WTC11 (cell line): ENCODE results near the gene EI24. TPM values are rescaled to one million over a fixed set of nuclear protein-coding genes. Genes with fewer than 3 reads are reported as not detected.

Source experiments
- ATAC-seq: fragments of 200-7000 bp; cut with Tn5 transposase; 2 replicates; pipeline ENCODE4 v1.10.0; 2021; ENCODE audit warnings: mild to moderate bottlenecking, moderate library complexity
- CTCF ChIA-PET: fragments of 300-600 bp; sonication (Branson Sonifier 250); formaldehyde crosslinking; loops from one replicate; lab custom pipeline; 2021; ENCODE audit warnings: antibody characterized with exemption; lab: Charles Lee
- POLR2A ChIA-PET: fragments of 350-600 bp; sonication (Branson Sonifier 250); formaldehyde crosslinking; loops from one replicate; lab custom pipeline; 2021; ENCODE audit warnings: antibody characterized with exemption; lab: Charles Lee
- DNase-seq: peaks from one replicate; pipeline ENCODE4 v3.0.0; 2021; ENCODE audit warnings: low spot score
- H3K27ac Mint-ChIP-seq: 2 replicates; pipeline ENCODE4 v1.8.0; 2021; ENCODE audit warnings: mixed read lengths
- H3K27me3 Mint-ChIP-seq: 2 replicates; pipeline ENCODE4 v1.8.0; 2021; ENCODE audit warnings: low read depth, mild to moderate bottlenecking, moderate library complexity, mixed read lengths
- H3K36me3 Mint-ChIP-seq: 2 replicates; pipeline ENCODE4 v1.8.0; 2021; ENCODE audit warnings: mixed read lengths
- H3K4me1 Mint-ChIP-seq: 2 replicates; pipeline ENCODE4 v1.8.0; 2022; ENCODE audit warnings: mixed read lengths
- H3K4me3 Mint-ChIP-seq: 2 replicates; pipeline ENCODE4 v1.8.0; 2021; ENCODE audit warnings: mild to moderate bottlenecking, moderate library complexity, mixed read lengths
- H3K9me3 Mint-ChIP-seq: 2 replicates; pipeline ENCODE4 v1.8.0; 2021; ENCODE audit warnings: mixed read lengths
- GRHL2 ChIP-seq: fragments of 250-450 bp; sonication (Bioruptor Pico); IDR thresholded peaks from 2 replicates; pipeline ENCODE4 v1.8.0; 2022; ENCODE audit warnings: mild to moderate bottlenecking, moderate library complexity; ENCODE audit not compliant: insufficient replicate concordance, severe bottlenecking
- GTF2I ChIP-seq: fragments of 250-450 bp; sonication (Bioruptor Pico); conservative IDR thresholded peaks from 2 replicates; pipeline ENCODE4 v1.4.0; 2021; ENCODE audit warnings: mild to moderate bottlenecking
- JAZF1 ChIP-seq: fragments of 250-450 bp; sonication (Bioruptor Pico); IDR thresholded peaks from 2 replicates; pipeline ENCODE4 v1.9.0; 2021; ENCODE audit warnings: moderate library complexity, mild to moderate bottlenecking, inconsistent platforms
- TEAD4 ChIP-seq: sonication (generic); formaldehyde crosslinking; IDR thresholded peaks from 2 replicates; pipeline ENCODE4 v1.8.0; 2022; ENCODE audit warnings: mild to moderate bottlenecking, missing genetic modification reagents
- ZNF232 ChIP-seq: sonication (generic); formaldehyde crosslinking; IDR thresholded peaks from 2 replicates; pipeline ENCODE4 v1.8.0; 2022; ENCODE audit warnings: mild to moderate bottlenecking, missing genetic modification reagents
- ZNF396 ChIP-seq: fragments of 250-450 bp; sonication (Bioruptor Pico); IDR thresholded peaks from 2 replicates; pipeline ENCODE4 v1.8.0; 2021; ENCODE audit warnings: mild to moderate bottlenecking, moderate library complexity, borderline replicate concordance
- total RNA-seq: library from RNA; stranded (reverse); gene quantifications from 3 replicates; pipeline ENCODE4 v1.2.3, GENCODE V29; 2021
- TF ChIP-seq, protein P1 (sequence below): sonication (generic); formaldehyde crosslinking; IDR thresholded peaks from 2 replicates; pipeline ENCODE4 v1.8.0; 2022; ENCODE audit warnings: mild to moderate bottlenecking, missing genetic modification reagents
- TF ChIP-seq, protein P2 (sequence below): fragments of 250-450 bp; sonication (Bioruptor Pico); conservative IDR thresholded peaks from 2 replicates; pipeline ENCODE4 v1.9.0; 2021; ENCODE audit warnings: mild to moderate bottlenecking
- TF ChIP-seq, protein P3 (sequence below): sonication (generic); formaldehyde crosslinking; IDR thresholded peaks from 2 replicates; pipeline ENCODE4 v1.8.0; 2022; ENCODE audit warnings: mild to moderate bottlenecking, missing genetic modification reagents
- TF ChIP-seq, protein P4 (sequence below): sonication (generic); formaldehyde crosslinking; IDR thresholded peaks from 2 replicates; pipeline ENCODE4 v1.8.0; 2022; ENCODE audit warnings: mild to moderate bottlenecking, missing genetic modification reagents
- TF ChIP-seq, protein P5 (sequence below): sonication (generic); formaldehyde crosslinking; IDR thresholded peaks from 2 replicates; pipeline ENCODE4 v1.8.1; 2022; ENCODE audit warnings: low read depth, mild to moderate bottlenecking, moderate library complexity, missing genetic modification reagents, borderline replicate concordance
- TF ChIP-seq, protein P6 (sequence below): fragments of 250-450 bp; sonication (Bioruptor Pico); IDR thresholded peaks from 2 replicates; pipeline ENCODE4 v1.9.0; 2021; ENCODE audit warnings: mild to moderate bottlenecking
- TF ChIP-seq, protein P7 (sequence below): sonication (generic); formaldehyde crosslinking; IDR thresholded peaks from 2 replicates; pipeline ENCODE4 v1.8.1; 2022; ENCODE audit warnings: low read depth, missing genetic modification reagents, borderline replicate concordance
- TF ChIP-seq, protein P8 (sequence below): sonication (generic); formaldehyde crosslinking; IDR thresholded peaks from 2 replicates; pipeline ENCODE4 v1.8.0; 2023; ENCODE audit warnings: missing genetic modification reagents

EI24 gene
- total RNA-seq, 1 experiment from 2014 or later = 120 TPM

DNA sequence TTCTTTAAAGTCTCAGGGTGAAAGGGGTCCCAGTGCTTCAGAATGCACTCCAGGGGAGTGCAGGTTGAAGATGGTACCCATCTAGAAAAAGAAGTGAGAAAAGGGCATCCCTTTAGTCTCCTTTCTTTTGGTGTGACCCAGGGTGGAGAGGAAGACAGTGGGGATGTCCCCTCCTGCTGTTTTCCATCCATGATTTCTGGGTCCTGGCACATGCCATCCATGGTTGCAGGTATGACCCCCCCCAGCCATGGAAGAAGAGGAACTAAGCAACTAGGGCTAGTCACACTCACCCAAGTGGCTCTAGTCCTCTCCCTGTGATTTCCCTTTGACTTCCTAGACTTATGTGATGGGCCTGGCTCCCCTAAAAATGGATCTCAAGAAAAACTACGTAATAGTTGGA is 15.9 kb upstream of the EI24 start (continued):
- TF ChIP-seq, protein P1, sequence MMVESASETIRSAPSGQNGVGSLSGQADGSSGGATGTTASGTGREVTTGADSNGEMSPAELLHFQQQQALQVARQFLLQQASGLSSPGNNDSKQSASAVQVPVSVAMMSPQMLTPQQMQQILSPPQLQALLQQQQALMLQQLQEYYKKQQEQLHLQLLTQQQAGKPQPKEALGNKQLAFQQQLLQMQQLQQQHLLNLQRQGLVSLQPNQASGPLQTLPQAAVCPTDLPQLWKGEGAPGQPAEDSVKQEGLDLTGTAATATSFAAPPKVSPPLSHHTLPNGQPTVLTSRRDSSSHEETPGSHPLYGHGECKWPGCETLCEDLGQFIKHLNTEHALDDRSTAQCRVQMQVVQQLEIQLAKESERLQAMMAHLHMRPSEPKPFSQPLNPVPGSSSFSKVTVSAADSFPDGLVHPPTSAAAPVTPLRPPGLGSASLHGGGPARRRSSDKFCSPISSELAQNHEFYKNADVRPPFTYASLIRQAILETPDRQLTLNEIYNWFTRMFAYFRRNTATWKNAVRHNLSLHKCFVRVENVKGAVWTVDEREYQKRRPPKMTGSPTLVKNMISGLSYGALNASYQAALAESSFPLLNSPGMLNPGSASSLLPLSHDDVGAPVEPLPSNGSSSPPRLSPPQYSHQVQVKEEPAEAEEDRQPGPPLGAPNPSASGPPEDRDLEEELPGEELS (CRISPR knock-in tag) = no peak
- no peak for TF ChIP-seq JAZF1 (CRISPR knock-in tag)

DNA sequence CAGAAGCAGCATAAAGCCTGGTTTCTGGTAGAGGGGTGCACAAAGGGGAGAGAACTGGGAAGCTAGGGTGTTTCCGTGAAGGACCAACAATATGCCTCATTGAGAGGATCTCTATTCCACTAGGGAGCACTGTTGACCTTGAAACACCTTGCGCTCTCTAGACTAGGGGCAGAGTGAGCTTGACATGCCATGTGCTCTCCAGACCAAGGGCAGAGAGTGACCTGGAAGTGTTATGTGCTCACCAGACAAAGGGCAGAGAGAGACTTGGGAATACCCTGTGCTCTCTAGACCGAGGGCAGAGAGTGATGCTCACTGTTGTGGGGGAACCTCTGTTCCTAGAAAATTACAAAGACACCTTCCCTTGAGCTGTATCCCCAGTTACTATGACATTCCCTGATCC is 15.2 kb upstream of the EI24 start:
- H3K27ac Mint-ChIP-seq = no peak overlapping the region
- peaks cover 42% of the 10 kb centered on the region for H3K36me3 Mint-ChIP-seq
- TF ChIP-seq, protein P2, sequence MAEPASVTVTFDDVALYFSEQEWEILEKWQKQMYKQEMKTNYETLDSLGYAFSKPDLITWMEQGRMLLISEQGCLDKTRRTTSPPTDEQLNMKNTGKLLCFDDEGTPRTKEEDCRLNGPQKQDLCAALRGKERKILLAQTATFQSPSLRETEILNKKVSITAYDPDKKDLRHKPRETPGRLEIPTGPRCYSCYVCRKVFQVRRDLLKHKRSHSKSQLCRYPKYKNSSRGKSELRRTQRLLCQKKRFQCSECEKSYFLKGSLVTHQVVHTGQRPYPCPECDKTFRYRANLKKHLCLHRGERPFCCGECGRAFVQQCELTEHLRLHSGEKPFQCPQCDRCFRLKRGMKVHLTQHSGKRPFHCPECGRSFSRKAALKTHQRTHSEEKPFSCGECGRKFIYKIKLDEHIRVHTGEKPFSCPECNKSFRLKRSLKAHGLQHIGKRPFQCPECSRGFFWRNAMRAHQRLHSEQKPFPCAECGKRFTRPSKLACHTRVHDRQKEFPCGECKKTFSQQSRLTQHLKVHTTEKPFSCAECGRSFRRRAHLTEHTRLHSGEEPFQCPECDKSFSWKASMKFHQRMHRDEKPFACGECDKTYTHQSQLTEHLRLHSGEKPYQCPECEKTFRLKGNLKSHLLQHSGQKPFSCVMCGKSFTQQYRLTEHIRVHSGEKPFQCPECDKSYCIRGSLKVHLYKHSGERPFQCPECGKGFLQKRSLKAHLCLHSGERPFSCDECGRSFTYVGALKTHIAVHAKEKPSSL (CRISPR knock-in tag) = no peak
- TF ChIP-seq, protein P3, sequence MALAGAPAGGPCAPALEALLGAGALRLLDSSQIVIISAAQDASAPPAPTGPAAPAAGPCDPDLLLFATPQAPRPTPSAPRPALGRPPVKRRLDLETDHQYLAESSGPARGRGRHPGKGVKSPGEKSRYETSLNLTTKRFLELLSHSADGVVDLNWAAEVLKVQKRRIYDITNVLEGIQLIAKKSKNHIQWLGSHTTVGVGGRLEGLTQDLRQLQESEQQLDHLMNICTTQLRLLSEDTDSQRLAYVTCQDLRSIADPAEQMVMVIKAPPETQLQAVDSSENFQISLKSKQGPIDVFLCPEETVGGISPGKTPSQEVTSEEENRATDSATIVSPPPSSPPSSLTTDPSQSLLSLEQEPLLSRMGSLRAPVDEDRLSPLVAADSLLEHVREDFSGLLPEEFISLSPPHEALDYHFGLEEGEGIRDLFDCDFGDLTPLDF (CRISPR knock-in tag) = no peak
- TF ChIP-seq, protein P4, sequence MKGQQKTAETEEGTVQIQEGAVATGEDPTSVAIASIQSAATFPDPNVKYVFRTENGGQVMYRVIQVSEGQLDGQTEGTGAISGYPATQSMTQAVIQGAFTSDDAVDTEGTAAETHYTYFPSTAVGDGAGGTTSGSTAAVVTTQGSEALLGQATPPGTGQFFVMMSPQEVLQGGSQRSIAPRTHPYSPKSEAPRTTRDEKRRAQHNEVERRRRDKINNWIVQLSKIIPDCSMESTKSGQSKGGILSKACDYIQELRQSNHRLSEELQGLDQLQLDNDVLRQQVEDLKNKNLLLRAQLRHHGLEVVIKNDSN (CRISPR knock-in tag) = no peak
- TF ChIP-seq, protein P5, sequence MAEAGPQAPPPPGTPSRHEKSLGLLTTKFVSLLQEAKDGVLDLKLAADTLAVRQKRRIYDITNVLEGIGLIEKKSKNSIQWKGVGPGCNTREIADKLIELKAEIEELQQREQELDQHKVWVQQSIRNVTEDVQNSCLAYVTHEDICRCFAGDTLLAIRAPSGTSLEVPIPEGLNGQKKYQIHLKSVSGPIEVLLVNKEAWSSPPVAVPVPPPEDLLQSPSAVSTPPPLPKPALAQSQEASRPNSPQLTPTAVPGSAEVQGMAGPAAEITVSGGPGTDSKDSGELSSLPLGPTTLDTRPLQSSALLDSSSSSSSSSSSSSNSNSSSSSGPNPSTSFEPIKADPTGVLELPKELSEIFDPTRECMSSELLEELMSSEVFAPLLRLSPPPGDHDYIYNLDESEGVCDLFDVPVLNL (CRISPR knock-in tag) = no peak
- TF ChIP-seq, protein P6, sequence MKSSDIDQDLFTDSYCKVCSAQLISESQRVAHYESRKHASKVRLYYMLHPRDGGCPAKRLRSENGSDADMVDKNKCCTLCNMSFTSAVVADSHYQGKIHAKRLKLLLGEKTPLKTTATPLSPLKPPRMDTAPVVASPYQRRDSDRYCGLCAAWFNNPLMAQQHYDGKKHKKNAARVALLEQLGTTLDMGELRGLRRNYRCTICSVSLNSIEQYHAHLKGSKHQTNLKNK = no peak
- TF ChIP-seq, protein P7, sequence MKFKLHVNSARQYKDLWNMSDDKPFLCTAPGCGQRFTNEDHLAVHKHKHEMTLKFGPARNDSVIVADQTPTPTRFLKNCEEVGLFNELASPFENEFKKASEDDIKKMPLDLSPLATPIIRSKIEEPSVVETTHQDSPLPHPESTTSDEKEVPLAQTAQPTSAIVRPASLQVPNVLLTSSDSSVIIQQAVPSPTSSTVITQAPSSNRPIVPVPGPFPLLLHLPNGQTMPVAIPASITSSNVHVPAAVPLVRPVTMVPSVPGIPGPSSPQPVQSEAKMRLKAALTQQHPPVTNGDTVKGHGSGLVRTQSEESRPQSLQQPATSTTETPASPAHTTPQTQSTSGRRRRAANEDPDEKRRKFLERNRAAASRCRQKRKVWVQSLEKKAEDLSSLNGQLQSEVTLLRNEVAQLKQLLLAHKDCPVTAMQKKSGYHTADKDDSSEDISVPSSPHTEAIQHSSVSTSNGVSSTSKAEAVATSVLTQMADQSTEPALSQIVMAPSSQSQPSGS (CRISPR knock-in tag) = no peak
- TF ChIP-seq TEAD4 (CRISPR knock-in tag) (no peak), GTF2I (no peak), GRHL2 (CRISPR knock-in tag) (no peak), ZNF396 (CRISPR knock-in tag) (no peak), ZNF232 (CRISPR knock-in tag) (no peak)
- TF ChIP-seq, protein P8, sequence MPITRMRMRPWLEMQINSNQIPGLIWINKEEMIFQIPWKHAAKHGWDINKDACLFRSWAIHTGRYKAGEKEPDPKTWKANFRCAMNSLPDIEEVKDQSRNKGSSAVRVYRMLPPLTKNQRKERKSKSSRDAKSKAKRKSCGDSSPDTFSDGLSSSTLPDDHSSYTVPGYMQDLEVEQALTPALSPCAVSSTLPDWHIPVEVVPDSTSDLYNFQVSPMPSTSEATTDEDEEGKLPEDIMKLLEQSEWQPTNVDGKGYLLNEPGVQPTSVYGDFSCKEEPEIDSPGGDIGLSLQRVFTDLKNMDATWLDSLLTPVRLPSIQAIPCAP = no peak
- DNase-seq (no peak), ATAC-seq (no peak)
- H3K4me3 Mint-ChIP-seq = no peak overlapping the region
- no peaks in the 10 kb centered on the region for H3K4me1 Mint-ChIP-seq
- peaks cover 53% of the 10 kb centered on the region for H3K9me3 Mint-ChIP-seq
- H3K27me3 Mint-ChIP-seq = peaks cover 21% of the 10 kb centered on the region
- ChIA-PET CTCF (no interaction called here), POLR2A (no interaction called here)
